ENCODE results near the gene IDH3A.
A peak's percentile ranks its signal among the peaks of the same experiment; 100 is the strongest.

IDH3A gene

DNA sequence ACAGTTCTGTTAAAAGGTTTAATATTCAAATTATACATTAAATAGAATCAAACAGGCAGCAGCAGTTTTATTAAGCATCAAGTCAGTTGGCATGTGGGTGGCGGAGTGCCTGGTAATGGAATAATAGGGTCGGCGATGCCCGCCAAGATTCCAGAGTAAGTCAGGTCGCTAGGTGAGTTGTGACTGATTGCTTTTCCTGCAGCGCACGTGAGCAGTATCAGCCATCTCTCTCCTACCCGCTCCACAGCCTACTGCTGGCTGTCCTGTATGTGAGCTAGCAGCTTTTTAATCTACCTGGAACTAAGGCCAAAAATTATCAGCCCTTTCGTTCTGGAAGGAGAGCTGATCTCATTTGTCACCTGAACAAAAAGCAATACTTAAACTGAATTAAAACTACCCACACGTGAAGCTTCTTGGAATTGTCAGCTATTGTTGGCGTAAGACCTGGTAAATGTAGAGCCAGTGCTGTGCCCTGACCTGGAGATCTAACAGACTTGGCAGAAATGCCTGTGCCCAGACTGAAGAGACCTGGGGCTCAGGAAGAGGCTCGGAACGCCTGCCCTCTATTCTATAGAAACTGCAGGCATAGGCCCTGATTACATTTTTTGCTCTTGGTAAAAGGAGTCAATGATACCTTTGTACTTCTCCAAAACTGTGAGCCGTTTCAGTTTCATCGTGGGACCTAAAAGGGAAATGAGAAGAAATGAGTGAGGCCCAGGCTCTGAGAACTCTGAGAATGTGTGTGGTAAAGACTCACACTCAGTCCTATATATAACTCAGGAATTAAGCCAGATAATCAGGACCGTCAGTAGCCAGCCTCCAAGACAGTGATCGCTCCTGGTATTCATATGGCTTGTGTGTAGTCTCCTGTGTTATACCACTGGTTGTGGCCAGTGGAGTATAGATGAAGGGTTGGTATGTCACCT is 21.9 kb downstream of the IDH3A start:
- no peak overlapping the region for H3K27ac ChIP-seq
- TF ChIP-seq, protein P1, sequence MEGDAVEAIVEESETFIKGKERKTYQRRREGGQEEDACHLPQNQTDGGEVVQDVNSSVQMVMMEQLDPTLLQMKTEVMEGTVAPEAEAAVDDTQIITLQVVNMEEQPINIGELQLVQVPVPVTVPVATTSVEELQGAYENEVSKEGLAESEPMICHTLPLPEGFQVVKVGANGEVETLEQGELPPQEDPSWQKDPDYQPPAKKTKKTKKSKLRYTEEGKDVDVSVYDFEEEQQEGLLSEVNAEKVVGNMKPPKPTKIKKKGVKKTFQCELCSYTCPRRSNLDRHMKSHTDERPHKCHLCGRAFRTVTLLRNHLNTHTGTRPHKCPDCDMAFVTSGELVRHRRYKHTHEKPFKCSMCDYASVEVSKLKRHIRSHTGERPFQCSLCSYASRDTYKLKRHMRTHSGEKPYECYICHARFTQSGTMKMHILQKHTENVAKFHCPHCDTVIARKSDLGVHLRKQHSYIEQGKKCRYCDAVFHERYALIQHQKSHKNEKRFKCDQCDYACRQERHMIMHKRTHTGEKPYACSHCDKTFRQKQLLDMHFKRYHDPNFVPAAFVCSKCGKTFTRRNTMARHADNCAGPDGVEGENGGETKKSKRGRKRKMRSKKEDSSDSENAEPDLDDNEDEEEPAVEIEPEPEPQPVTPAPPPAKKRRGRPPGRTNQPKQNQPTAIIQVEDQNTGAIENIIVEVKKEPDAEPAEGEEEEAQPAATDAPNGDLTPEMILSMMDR (conservative IDR thresholded peaks at IDR 0.05), result no peak

- no peak overlapping the region for H3K27ac ChIP-seq
- TF ChIP-seq, protein P1 (conservative IDR thresholded peaks at IDR 0.05), result no peak
Measured at GRCh38 chr15:78171864-78172472, 22.8 kb downstream of the IDH3A start.

- TF ChIP-seq, protein P1 (conservative IDR thresholded peaks at IDR 0.05), result no peak
- no peak overlapping the region for H3K27ac ChIP-seq
Measured at GRCh38 chr15:78174401-78174800, 25.2 kb downstream of the IDH3A start.

DNA sequence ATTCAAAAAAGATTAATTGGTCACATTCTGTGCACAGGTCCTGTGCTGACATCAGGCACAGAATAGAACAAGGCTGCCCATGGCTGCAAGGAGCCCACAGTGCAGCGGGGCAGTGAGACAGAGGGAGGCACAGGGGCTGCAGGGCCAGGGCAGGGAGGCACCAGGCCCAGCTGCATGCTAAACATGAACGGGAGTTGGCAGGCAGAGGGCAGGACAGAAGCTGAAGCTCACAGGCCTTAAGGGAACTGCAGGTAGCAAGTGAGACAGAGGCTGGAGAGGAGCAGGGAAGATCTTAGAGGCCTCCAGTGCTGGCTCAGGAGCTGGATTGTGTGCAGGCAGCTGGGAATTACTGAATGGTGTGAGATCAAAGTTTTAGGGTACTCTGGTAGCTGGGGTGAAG is 26.2 kb downstream of the IDH3A start:
- 0 out of 2 replicates have a peak overlapping the region, but pooled peaks have one; percentile 26 for H3K27ac ChIP-seq
- TF ChIP-seq, protein P1 (conservative IDR thresholded peaks at IDR 0.05), result peak; percentile 21; the same call in 1 of the 2 replicates

DNA sequence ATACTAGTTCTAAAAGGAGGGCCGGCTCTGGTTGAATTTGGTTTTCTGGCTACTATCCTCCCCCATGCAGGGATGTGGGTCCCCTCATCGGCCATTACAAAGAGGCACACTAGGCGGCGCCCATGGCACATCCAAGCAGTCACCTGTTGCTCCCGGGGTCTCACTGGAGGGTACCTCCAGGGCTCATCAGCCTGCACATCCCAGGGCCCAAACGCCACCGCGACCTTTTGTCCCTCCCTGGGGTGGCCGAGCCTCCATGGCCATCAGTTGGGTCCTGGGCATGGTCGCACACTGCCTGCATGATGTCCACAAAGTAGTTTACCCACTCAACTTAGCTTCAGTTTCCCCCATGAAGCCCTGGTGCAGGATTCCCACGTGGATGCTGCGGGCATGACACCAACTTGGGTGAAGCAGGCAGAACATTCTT is 28.3 kb downstream of the IDH3A start:
- TF ChIP-seq, protein P1 (conservative IDR thresholded peaks at IDR 0.05), result peak; percentile 96
- no peak overlapping the region for H3K27ac ChIP-seq

GRCh38 chr15:78178064-78178463 is 28.9 kb downstream of the IDH3A start:
- TF ChIP-seq, protein P1 (conservative IDR thresholded peaks at IDR 0.05), result no peak
- H3K27ac ChIP-seq, result no peak overlapping the region

DNA sequence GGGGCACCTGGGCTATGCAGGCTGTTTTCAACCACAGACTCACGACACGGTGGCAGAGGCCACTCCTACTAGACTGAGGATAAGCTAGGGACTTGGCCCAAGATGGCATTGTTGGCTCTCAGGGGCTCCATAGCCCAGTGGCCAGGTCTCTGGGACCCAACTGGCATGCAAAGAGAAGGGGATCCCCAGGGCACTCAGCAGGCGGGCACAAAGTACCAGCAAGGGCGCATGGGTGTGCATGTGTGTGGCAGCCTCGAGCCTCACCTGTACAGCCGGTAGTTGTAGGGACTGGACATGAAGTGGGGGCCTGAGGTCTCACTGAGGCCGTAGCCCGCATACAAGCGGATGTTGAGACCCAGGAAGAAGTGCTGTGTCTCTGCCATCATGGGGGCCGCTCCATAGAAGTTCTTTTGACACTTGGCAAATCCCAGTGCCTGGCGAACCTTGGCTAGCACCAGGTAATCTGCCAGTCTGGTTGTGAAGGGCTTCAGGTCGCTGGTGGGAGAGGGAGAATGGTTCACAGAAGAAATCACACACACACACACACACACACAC is 30.2 kb downstream of the IDH3A start:
- TF ChIP-seq, protein P1 (conservative IDR thresholded peaks at IDR 0.05), result no peak

More for the DNA sequence above, 30.2 kb downstream of the IDH3A start:
- no peak overlapping the region for H3K27ac ChIP-seq
